ENCODE results near the gene DAB2IP.

DAB2IP gene

GRCh38 chr9:121815084-121815483 lies 163.7 kb downstream of the DAB2IP start:
- DNase-seq (ENCODE audit: low read depth in 2 of 3, low spot score in 1 of 3), result no peak

DNA sequence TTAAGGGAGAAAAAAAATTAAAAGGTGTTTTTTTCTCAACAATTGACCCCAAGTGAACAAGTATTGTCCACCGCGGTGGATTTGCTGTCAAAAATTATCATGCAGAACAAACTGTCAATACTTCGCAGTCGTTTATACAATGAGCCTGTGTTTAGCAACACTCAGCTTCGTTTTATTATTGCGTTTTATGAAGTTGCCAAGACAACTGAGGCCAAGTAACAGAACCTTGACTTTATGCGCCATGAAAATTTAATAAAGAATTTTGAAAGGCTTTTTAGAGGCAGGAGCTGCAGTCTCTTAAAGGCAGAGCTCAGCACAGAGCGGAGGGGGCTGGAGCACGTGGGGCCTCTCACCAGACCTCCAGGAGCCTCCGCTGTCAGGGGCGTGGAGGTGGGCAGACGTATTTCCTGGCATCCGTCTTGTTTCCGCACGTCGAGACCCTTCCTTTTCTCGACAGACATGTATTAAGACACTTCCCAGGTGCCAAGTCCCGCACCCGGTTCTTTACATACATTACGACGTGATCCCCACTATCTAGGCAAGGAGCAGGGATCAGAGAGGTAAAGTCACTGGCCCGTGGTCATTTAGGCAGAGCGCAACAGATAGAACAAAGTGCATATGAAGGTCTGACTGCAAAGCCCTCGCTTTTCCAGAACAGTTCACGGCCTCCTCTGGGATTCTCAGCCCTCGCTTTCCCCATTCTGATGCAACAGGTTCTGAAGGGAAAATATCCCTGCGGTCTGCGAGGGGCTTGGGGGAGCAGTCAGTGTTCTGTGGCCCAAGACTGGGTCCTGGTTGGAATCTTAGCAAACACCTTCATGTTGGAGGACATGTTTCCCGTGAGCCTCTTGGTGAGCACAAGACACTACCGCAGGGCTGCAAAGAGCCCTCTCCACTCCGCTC lies 164.4 kb downstream of the DAB2IP start:
- DNase-seq (ENCODE audit: low read depth in 2 of 3, low spot score in 1 of 3), result no peak

GRCh38 chr9:121816449-121816817 lies 165.0 kb downstream of the DAB2IP start:
- DNase-seq (ENCODE audit: low read depth in 2 of 3, low spot score in 1 of 3), result no peak

- DNase-seq (ENCODE audit: low read depth in 2 of 3, low spot score in 1 of 3), result no peak
These were observed 165.5 kb downstream of the DAB2IP start for GRCh38 chr9:121816845-121817450.

DNA sequence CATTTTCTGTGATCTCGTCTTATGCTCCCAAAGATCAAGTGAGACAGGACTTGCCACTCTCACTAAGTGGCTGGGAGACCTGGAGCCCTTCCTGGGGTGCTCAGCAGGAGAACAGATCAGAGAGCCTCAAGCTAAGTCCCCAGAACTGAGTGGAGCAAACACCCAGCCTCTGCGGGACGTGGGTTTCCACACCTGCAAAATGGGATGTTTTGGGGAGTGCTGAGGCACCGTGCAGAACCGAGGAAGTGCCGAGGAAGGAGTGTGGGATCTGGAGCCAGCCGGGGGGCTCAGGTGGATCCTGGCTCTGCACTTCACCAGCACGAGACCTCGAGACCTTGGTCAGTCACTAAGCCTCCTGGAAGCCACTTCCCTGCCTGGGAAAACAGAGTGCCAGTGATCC lies 166.0 kb downstream of the DAB2IP start:
- no peak for DNase-seq (ENCODE audit: low read depth in 2 of 3, low spot score in 1 of 3)

GRCh38 chr9:121818016-121818661 lies 166.7 kb downstream of the DAB2IP start:
- DNase-seq (ENCODE audit: low read depth in 2 of 3, low spot score in 1 of 3), result no peak

DNA sequence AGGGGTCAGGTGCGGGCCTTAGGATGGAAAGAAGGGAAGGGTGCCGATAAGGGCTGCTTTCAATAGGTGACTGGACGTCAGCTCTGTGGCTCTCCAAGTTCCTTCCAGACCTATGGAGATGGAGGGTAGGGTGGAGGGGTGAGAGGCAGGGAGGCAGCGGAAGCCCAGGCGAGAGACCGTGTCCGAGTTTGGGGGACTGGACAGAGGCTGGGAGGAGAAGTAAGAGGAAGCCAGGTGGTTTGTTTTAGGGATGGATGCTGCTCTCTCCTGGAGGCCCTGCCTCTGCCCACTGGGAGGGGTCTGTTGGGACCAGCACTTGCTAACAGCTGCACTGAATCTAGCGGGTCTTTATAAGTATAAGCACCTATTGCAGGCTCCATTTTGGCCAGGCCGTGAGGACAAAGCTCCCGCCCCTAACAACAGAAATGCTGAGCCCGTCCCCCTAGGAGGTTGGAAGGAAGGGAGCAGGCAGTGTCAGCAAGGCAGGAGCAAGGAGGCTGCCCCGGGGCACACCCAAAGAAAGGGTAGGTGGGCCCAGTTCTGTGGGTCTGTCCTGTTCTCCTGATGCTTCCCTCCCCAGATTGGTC lies 167.5 kb downstream of the DAB2IP start:
- no peak for DNase-seq (ENCODE audit: low read depth in 2 of 3, low spot score in 1 of 3)

DNA sequence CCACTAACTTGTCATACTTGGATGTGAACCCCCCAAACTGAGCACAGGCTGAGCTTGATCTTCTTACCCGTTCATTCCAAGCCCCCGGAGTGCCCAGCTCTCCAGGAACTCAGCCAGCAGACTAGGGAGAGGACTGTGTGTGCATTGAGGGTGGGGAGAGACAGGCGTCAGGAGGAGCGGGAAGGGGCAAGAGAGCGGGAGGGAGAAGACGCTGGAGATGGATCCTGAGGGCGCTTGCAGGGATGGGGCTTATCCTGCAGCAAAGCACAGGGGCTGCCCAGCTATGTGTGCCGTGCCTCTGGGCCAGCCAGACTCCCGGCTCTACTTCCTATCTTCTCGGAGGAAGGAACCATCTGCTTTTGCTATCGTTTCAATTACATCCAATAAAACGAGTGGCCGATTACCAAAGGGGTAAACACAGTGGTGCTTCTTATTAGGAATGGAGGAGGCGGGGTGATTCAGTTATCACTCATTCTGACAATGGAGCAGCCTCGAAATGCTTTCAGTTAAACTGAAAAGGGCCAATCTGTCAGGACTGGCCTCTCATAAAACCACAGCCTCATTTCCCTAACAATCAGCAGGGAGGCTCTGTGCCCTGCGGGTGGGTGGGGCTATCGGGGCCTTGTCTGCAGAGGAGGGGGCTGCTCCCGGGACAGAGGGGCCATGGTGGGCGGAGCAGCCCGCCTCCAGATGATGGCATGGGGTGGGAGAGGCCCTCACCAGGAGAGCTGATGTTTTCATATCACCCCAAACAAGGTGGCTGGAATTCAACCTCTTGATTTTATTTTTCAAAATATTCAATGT lies 168.2 kb downstream of the DAB2IP start:
- no peak for DNase-seq (ENCODE audit: low read depth in 2 of 3, low spot score in 1 of 3)

- no peak for DNase-seq (ENCODE audit: low read depth in 2 of 3, low spot score in 1 of 3)
These were observed 169.0 kb downstream of the DAB2IP start for GRCh38 chr9:121820286-121821005.

DNA sequence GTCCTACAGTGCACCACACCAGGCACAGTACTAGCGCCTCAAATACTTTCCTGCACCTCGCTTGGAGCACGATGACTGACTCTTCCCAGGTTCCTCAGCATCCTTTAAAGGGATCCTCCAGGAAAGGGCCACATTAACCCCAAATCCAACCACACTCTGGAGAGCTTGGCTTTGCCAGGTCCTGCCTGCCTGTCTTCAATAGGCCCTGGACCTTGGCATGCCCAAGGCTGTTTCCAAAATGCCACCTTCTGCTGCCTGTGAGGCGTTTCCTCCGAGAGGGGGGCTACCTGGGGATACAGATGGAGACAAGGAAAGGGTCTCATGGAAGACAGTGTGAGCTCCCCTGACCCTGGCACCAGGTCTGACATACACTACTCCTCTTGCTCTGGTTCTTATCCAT lies 169.9 kb downstream of the DAB2IP start:
- no peak for DNase-seq (ENCODE audit: low read depth in 2 of 3, low spot score in 1 of 3)

DNA sequence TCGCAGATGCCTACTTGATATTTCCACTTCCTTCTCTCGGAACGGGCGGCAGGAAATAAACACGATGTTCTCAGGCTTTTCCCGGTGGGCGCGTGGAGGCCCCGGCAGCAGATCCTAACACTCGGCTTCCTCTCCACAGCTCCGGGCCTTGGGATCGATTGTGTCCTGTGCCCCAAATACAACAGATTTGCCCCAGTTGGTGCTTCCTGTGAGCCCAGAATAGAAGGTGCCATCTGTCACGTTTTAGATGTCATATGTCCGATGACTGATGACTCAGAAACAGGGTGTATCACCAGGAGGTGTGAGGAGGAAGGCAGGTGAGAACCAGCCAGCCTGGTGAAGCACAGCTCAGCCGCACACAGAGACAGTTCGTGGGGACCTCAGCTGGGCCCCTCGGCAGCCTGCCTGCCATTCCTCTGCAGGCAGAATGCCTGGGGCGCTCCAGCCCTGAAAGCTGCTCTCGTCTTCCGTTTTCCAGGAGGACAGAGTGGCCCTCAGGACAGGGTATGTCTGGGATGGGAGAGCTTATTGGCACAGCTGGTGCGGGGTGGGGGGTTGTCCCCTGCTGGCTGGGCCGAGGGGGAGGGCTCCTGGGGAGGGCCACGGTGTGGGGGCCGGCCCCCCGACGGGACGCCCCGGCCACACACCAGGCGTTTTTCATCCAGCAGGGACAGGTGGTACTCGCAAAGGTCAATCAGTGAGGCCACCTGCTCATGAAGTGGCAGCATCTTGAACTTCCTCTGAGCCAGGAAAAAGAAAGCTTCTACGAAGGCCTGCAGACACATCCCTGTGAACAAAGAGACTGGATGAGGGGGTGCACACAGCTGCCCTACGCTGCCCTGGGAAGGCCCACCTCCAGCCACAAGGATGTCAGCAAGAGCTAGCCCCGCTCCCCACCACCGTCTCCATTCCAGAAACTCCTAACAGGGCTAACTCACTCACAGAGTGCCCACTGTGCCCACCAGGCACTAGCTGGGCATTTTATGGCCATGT lies 171.0 kb downstream of the DAB2IP start:
- DNase-seq (ENCODE audit: low read depth in 2 of 3, low spot score in 1 of 3), result no peak

GRCh38 chr9:121823451-121824169 lies 172.2 kb downstream of the DAB2IP start:
- DNase-seq (ENCODE audit: low read depth in 2 of 3, low spot score in 1 of 3), result no peak

DNA sequence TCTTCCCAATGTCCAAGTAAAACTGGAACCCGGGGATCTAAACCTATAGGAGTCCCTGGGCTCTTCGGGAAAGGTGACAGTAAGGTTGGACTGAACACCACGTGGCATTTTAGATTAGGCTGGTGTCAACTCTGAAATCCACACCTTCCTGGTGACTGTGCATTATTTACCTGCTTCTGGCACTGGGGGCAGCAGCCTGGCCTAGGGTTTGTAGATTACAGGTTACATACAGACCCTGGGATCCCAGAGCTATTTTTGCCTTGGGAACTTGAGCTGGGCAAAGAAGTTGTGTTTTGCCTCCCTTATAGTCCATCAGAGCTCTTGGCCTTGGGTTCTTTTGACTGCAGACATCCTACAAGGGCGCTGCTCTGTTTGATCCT lies 173.2 kb downstream of the DAB2IP start:
- DNase-seq (ENCODE audit: low read depth in 2 of 3, low spot score in 1 of 3), result no peak

- no peak for DNase-seq (ENCODE audit: low read depth in 2 of 3, low spot score in 1 of 3)
These were observed 173.7 kb downstream of the DAB2IP start for GRCh38 chr9:121825031-121825691.

GRCh38 chr9:121826711-121827110 lies 175.3 kb downstream of the DAB2IP start:
- DNase-seq (ENCODE audit: low read depth in 2 of 3, low spot score in 1 of 3), result no peak

DNA sequence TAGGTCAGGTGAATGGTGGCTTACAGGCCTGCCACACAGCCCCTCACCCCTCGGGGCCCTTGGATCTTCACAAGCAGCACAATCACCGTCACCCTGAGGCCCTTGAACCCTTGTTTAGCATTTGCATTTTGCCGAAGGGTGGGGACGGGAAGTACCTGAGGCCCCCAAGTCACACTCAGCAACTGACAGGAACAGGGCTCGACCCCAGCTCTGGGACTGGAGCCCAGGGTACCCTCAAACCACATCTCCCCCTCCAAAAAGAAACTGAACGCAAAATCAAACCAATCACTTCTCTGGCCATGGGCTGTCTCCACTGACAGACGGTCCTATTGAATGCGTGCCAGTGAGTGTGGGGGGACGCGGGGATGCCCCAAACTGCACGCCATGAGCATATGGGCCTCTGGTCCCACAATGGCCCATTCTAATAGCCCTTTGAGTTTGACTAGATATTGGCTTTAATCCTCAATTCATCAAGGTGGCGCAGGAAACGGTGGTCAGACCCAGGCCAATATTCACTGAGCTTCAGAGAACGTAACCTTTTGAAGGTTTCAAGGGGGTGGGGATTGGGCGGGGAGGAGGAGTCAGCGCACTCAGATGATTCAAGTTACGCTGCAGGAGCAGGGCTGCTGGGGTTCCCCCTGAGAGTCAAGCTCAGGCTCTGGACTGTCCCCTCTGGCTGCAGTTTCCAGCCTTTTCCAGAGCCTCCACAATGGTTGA lies 176.0 kb downstream of the DAB2IP start:
- no peak for DNase-seq (ENCODE audit: low read depth in 2 of 3, low spot score in 1 of 3)

GRCh38 chr9:121830441-121831140 lies 179.2 kb downstream of the DAB2IP start:
- no peak for DNase-seq (ENCODE audit: low read depth in 2 of 3, low spot score in 1 of 3)

Measured in stimulated activated CD4-positive, alpha-beta T cell treated with anti-CD3 and anti-CD28 coated beads, Interleukin-12 subunit alpha, Interleukin-12 subunit beta, amount 100 ng/mL, for 48 hours (primary cell).